Fibroblast of the conjunctiva (primary cell): Measurements from ENCODE around the gene GALNT9.

ENCODE experiments used
- DNase-seq: peaks from one replicate; pipeline ENCODE4 v3.0.0-alpha.2; 2010; ENCODE audit warnings: low read depth

Gene GALNT9

GRCh38 chr12:132180648-132181546 lies 148.5 kb downstream of the GALNT9 start:
- no peak for DNase-seq

GRCh38 chr12:132179431-132180362 lies 149.7 kb downstream of the GALNT9 start:
- DNase-seq = no peak

- no peak for DNase-seq
These were observed 150.5 kb downstream of the GALNT9 start for GRCh38 chr12:132178801-132179401.

DNA sequence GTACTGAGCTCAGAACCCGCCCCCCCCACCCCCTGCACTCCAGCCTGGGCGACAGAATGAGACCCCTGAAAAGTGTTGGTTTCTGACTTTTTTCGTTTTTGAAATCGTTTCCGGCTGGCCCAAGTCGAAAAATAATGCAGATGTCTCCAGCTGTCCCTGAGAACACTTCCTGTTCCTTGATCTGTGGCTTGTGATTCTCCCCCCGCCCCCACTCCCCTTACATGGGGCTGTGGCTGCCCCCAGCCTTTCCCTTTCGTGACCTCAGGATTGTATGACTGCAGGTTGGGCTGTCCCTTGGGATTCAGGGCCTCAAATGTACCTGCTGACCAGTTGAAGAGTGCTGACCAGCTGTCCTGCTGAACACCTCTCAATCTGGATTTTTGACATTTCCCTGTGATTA lies 151.1 kb downstream of the GALNT9 start:
- DNase-seq = no peak

DNA sequence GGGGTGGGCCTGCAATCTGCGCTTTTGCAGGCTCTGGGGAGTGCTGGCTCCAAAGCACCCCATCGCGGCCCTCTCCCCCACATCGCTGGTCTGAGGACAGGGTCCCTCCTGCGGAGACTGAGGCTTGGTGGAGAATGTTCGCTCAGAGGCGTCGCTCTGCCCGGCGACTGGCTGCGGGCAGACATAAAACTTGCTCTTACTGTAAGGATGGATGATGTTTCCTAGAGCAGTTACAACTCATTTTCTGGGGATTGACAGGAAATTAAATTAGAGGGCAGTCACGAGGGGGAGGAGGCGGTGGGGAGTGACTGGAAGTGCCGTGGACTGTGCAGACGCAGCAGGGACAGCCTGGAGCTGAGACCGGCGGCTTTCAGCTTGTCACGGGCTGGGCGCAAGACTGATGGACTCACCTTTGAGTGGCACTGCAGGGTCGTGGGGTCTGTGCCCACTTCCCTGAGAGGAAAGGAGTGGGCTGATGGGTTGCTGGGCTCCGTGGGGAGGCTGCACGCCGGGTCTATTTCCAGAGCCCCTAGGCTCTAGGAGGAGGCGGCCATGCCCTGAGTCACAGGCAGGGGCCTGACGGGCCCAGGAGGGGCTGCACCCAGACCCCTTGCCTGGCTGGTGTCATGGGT lies 152.4 kb downstream of the GALNT9 start:
- no peak for DNase-seq

DNA sequence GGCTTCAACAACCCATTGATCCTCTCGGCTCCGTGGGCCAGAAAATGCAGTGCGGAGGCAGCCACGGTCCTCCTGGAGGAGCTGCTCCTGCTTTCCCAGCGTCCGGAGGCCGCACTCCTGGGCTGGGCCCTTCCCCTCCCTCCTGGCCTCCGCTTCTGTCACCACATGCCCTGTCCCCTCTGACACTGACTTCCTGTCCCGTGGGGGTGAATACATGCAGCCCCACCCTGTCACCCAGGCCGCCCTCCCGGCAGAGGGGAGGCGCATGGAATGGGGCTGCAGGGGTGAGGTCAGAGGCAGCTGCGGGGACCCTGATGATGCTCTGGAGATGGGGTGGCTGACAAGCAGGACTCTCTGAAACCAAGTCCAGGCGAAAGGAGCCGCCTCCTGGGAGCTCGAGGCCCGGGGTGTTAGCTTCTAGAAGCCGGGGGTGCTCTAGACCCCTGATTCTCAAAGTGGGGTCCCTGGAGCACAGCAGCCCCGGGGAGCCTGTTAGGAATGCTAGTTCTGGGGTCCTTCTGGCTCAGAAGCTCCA lies 152.9 kb downstream of the GALNT9 start:
- DNase-seq = no peak

DNA sequence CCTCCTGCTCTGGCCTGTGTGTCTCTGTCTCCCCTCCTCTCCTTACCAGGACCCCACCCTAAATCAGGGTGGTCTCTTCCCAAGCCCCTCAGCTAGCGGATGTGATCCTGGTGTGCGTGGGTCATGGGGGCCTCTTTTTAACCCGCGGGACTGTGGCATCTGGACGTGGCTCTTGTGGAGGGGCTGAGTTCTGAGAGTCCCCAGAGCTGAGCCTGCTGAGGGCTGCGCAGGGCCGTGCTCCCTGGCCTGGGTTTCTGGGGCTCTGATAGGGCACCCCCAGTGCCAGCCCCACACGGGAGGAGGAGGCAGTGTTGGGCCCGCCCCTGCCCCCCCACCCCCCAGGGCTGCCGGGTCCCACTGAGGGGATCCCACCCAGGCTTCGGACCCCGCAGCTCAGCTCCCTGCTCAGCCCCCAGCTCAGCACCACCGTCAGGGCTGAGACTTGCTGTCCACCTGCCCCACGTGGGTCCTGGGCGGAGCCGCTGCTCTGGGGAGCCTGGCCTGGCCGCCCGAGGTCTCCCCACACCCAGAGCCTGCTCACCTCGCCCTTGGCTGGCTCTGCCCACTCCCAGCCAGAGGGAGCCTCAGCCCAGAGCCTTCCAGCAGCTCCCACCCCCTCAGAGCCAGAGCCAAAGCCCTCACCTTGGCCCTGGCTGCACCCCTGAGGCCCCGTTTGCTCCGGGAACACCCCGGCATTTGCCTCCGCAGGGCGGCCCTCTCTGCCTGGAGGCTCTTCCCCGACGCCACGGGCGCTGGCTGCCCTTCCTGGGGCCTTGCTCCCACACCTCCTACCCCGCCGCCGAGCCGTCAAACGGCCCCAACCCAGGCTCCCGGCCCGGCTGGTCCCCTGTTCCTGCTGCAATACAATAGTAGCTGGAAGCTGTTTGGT lies 153.6 kb downstream of the GALNT9 start:
- DNase-seq = no peak

- no peak for DNase-seq
These were observed 154.4 kb downstream of the GALNT9 start for GRCh38 chr12:132174839-132175490.

GRCh38 chr12:132174015-132174838 lies 155.2 kb downstream of the GALNT9 start:
- DNase-seq = no peak

- DNase-seq = no peak
These were observed 156.0 kb downstream of the GALNT9 start for GRCh38 chr12:132173135-132174014.

DNA sequence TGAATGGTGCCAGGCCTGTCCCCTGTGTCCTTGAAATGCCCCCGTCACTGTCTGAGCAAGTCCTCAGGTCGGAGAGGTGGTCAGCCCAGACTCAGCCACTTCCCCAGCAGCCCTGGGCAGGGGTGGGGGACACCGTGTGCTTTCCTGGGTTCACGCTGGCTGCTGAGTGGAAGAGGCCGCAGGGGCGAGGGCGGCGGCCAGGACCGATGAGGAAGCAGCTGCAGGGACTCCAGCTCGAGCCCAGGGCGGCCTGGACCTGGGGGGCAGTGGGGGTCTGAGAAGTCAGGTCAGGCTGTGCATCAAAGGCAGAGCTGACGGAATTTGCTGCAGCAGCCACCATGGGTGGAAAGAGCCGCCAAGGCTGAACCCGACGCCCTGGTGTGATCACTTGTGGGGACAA lies 156.8 kb downstream of the GALNT9 start:
- DNase-seq = no peak

DNA sequence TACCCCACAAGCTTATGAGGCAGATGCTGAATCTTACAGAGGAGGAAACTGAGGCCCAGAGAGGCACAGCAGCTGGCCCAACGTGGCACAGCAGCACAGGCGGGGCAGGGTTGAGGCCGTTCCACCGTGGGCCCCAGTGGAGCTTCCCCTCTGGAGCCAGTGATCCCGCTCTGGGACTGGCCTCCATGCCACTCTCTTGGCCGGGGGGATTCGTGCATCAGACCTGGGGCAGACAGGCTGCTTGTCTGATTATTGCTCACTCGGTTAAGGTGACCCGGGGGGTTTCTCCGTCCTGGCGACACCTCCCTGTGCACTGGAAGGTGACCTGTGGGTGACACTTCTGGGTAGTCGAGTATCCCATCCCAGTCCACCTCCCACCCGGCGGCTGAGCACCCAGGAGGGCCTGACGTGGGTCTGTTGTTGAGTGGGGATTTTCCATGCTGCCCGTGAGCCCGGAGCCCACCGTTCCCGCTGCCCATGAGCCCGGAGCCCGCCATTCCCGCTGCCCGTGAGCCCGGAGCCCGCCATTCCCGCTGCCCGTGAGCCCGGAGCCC lies 157.3 kb downstream of the GALNT9 start:
- DNase-seq = no peak

DNA sequence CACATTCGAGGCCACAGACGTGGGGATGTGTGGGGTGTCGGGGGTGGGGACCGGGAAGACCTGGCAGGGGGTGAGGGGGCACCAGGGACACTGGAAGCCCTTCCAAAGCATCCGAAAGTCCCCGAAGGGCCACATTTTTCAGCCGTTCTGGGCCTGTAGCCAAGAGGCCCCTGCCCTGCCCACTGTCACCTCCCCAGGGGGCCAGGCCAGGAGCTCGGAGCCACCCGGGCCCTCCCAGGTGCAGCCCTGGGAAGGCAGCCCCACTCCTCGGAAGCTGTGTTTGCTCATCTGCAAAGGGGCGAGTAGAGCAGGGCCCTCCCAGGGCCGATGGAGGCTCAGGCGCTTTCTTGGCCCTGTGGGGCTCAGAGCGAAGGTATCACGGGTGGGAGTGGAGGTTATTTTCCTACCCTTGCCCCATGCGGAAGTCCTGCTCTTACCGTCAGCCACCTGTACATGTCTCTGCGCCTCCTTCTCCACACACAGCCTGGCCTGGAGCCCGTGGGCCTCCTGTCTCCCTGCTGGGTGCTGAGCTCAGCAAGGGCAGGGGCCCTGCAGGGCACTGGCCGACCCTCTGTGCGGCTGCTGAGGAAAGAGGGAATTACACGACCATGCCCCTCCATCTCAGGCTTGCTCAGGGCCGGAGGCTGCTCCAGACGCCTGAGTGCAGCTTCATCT lies 158.0 kb downstream of the GALNT9 start:
- DNase-seq = no peak

GRCh38 chr12:132170637-132171292 lies 158.6 kb downstream of the GALNT9 start:
- no peak for DNase-seq

GRCh38 chr12:132170094-132170636 lies 159.2 kb downstream of the GALNT9 start:
- no peak for DNase-seq

- DNase-seq = no peak
These were observed 160.0 kb downstream of the GALNT9 start for GRCh38 chr12:132169376-132169775.
